HepG2 (cell line): ENCODE measurements around the gene TNIP1. TPM values are rescaled to one million over a fixed set of nuclear protein-coding genes. Genes with fewer than 3 reads are reported as not detected.
A peak's percentile ranks its signal among the peaks of the same experiment; 100 is the strongest.

Source experiments
- ATAC-seq: fragments of 200-7000 bp; cut with Tn5 transposase; 3 replicates; pipeline ENCODE4 v1.9.1; 2020; ENCODE audit warnings: mild to moderate bottlenecking, moderate library complexity
- Bru-seq: library from RNA; stranded (reverse); fragments of 400-500 nt; gene quantifications from one replicate; lab custom pipeline; 2021; lab: Mats Ljungman, UMichigan
- BruChase-seq, 2 experiments: library from RNA; stranded (reverse); fragments of 400-500 nt; gene quantifications; one replicate each; lab custom pipeline; 2021; lab: Mats Ljungman, UMichigan
- BruUV-seq: library from RNA; stranded (reverse); fragments of 400-500 nt; replicated peaks from 2 replicates; lab custom pipeline; 2021; lab: Mats Ljungman, UMichigan
- CTCF ChIA-PET: fragments of 300-600 bp; formaldehyde crosslinking; extraction: SDS; loops from one replicate; lab custom pipeline; 2021; ENCODE audit warnings: low total read pairs, inconsistent platforms, low intra/inter-chr PET ratio; lab: Yijun Ruan, JAX
- POLR2A ChIA-PET: fragments of 350-600 bp; sonication (Branson Sonifier 250); formaldehyde crosslinking; loops from one replicate; lab custom pipeline; 2020; ENCODE audit warnings: antibody characterized with exemption, inconsistent platforms; lab: Yijun Ruan, JAX
- DNase-seq: peaks from one replicate; pipeline ENCODE4 v3.0.0-alpha.2; 2015; ENCODE audit warnings: low spot score
- FAIRE-seq: peaks from 3 replicates; lab custom pipeline; 2011; peaks lifted over from hg19 to GRCh38; lab: Jason Lieb, UNC
- H2AFZ ChIP-seq: one replicate; pipeline ENCODE4 v1.6.1; 2011; ENCODE audit warnings: low read length, inconsistent platforms
- H3K27ac ChIP-seq: fragments of 300-600 bp; 3 replicates; pipeline ENCODE4 v1.8.0; 2011; ENCODE audit warnings: mixed run types, mild to moderate bottlenecking, mixed read lengths, low read length, inconsistent platforms; ENCODE audit not compliant: insufficient read depth; ENCODE audit errors: extremely low read length
- H3K27me3 ChIP-seq, 2 experiments: fragments of 200-600 bp in 1 of 2; 2 replicates in 1 of 2; 3 replicates in 1 of 2; pipeline versions ENCODE4 v1.6.0 to v1.8.0; 2011; ENCODE audit warnings: low read length in 2 of 2, mild to moderate bottlenecking in 2 of 2, moderate library complexity in 2 of 2, inconsistent platforms in 1 of 2; ENCODE audit not compliant: insufficient read depth in 2 of 2, control insufficient read depth in 1 of 2
- H3K36me3 ChIP-seq, 2 experiments: fragments of 200-600 bp in 1 of 2; replicated peaks in 1 of 2; 2 replicates in 1 of 2; 3 replicates in 1 of 2; pipeline versions ENCODE4 v1.5.1 to v1.8.0; 2011; ENCODE audit warnings: low read length in 2 of 2, inconsistent platforms in 1 of 2; ENCODE audit not compliant: insufficient read depth in 2 of 2, control insufficient read depth in 1 of 2
- H3K4me1 ChIP-seq: 2 replicates; pipeline ENCODE4 v1.5.1; 2012; ENCODE audit warnings: low read length, inconsistent platforms; ENCODE audit not compliant: insufficient read depth
- H3K4me2 ChIP-seq: 2 replicates; pipeline ENCODE4 v1.6.0; 2011; ENCODE audit warnings: low read depth, low read length, inconsistent platforms
- H3K4me3 ChIP-seq, 3 experiments: fragments of 200-600 bp in 1 of 3; sonication (generic), shearing (Covaris generic) in 1 of 3; replicated peaks in 1 of 3; 2 replicates each; pipeline ENCODE4 v1.5.1; 2011 to 2016; ENCODE audit warnings: low read length in 3 of 3, inconsistent platforms in 2 of 3, low read depth in 2 of 3, mild to moderate bottlenecking in 2 of 3, control low read depth in 1 of 3, mixed read lengths in 1 of 3; ENCODE audit not compliant: insufficient read depth in 1 of 3
- H3K79me2 ChIP-seq: one replicate; pipeline ENCODE4 v1.6.1; 2011; ENCODE audit warnings: low read length, inconsistent platforms; ENCODE audit not compliant: insufficient read depth
- H3K9ac ChIP-seq: 2 replicates; pipeline ENCODE4 v1.6.0; 2011; ENCODE audit warnings: mild to moderate bottlenecking, low read depth, low read length, inconsistent platforms; ENCODE audit not compliant: insufficient read depth
- H3K9me3 ChIP-seq: 2 replicates; pipeline ENCODE4 v1.5.1; 2012; ENCODE audit warnings: mild to moderate bottlenecking, low read length
- H4K20me1 ChIP-seq: 2 replicates; pipeline ENCODE4 v1.6.0; 2011; ENCODE audit warnings: inconsistent platforms, mild to moderate bottlenecking, low read length, moderate library complexity; ENCODE audit not compliant: insufficient read depth
- ATF1 ChIP-seq: IDR thresholded peaks from 2 replicates; pipeline ENCODE4 v1.6.1; 2016; ENCODE audit warnings: mild to moderate bottlenecking, control low read depth
- CBX1 ChIP-seq: IDR thresholded peaks from one replicate; pipeline ENCODE4 v1.6.1; 2016; ENCODE audit warnings: antibody characterized with exemption, low read depth
- CENPT ChIP-seq: sonication (generic); formaldehyde crosslinking; IDR thresholded peaks from 2 replicates; pipeline ENCODE4 v1.8.0; 2022; ENCODE audit warnings: low read depth, mild to moderate bottlenecking, moderate library complexity, missing genetic modification reagents
- FOXM1 ChIP-seq: sonication (generic); formaldehyde crosslinking; IDR thresholded peaks from 2 replicates; pipeline ENCODE4 v1.5.0; 2020; ENCODE audit warnings: missing genetic modification reagents
- GRHL1 ChIP-seq: sonication (generic); formaldehyde crosslinking; conservative IDR thresholded peaks from 2 replicates; pipeline ENCODE4 v1.8.0; 2022; ENCODE audit warnings: missing genetic modification reagents
- IRF2 ChIP-seq: IDR thresholded peaks from 2 replicates; pipeline ENCODE4 v1.6.1; 2018; ENCODE audit warnings: missing genetic modification reagents, missing compliant biosample characterization
- RBFOX2 ChIP-seq: fragments of 200-400 bp; formaldehyde crosslinking; IDR thresholded peaks from 2 replicates; pipeline ENCODE4 v1.6.1; 2017; ENCODE audit warnings: low read depth, mild to moderate bottlenecking, low read length
- SP4 ChIP-seq: sonication (generic); formaldehyde crosslinking; IDR thresholded peaks from 2 replicates; pipeline ENCODE4 v1.8.1; 2023; ENCODE audit warnings: mild to moderate bottlenecking, missing genetic modification reagents
- ZIK1 ChIP-seq: sonication (generic); formaldehyde crosslinking; IDR thresholded peaks from 2 replicates; pipeline ENCODE4 v1.5.0; 2020; ENCODE audit warnings: mild to moderate bottlenecking, low read depth, missing genetic modification reagents, borderline replicate concordance
- ZNF558 ChIP-seq: sonication (generic); formaldehyde crosslinking; IDR thresholded peaks from 2 replicates; pipeline ENCODE4 v1.9.0; 2022; ENCODE audit warnings: mild to moderate bottlenecking, missing genetic modification reagents, borderline replicate concordance
- ZNF564 ChIP-seq: sonication (generic); formaldehyde crosslinking; IDR thresholded peaks from 2 replicates; pipeline ENCODE4 v1.8.1; 2023; ENCODE audit warnings: mild to moderate bottlenecking, missing genetic modification reagents
- ZNF678 ChIP-seq: sonication (generic); formaldehyde crosslinking; IDR thresholded peaks from 2 replicates; pipeline ENCODE4 v1.4.0; 2020; ENCODE audit warnings: mild to moderate bottlenecking, missing genetic modification reagents
- ZNF775 ChIP-seq: sonication (generic); formaldehyde crosslinking; IDR thresholded peaks from 2 replicates; pipeline ENCODE4 v1.4.0; 2020; ENCODE audit warnings: missing genetic modification reagents, mild to moderate bottlenecking, moderate library complexity, borderline replicate concordance
- ZSCAN22 ChIP-seq: sonication (generic); formaldehyde crosslinking; IDR thresholded peaks from 2 replicates; pipeline ENCODE4 v1.4.0; 2020; ENCODE audit warnings: mild to moderate bottlenecking, missing genetic modification reagents
- WGBS: methylation state at CpG from one replicate; pipeline ENCODE4 v1.1.6; 2017; ENCODE audit warnings: low lambda C conversion rate; 5-methylcytosine and 5-hydroxymethylcytosine counted together
- in situ Hi-C: cut with HindIII; loops from 2 replicates; pipeline ENCODE4 v1.10.0; 2017; ENCODE audit warnings: low pct_unique_long_range_greater_than_20kb; ENCODE audit not compliant: extremely low pct_ligation_motif_present
- intact Hi-C: fragments of 100-400 bp; cut with micrococcal nuclease; formaldehyde crosslinking; loops from one replicate; pipeline ENCODE4 v1.10.0; 2022; ENCODE audit not compliant: unreplicated experiment
- long read RNA-seq, 2 experiments: library from RNA in 1 of 2; library from polyadenylated mRNA in 1 of 2; stranded (forward) in 1 of 2; unstranded in 1 of 2; transcript quantifications; one replicate each; pipeline ENCODE4 v2.0.0, GENCODE V29; 2019 to 2022
- polyA minus RNA-seq, 3 experiments: library from RNA; depleted of rRNA, polyadenylated mRNA; stranded (reverse); fragments of >200 nt; gene quantifications; 2 replicates each; pipeline ENCODE4 v1.2.3, GENCODE V29; 2011; ENCODE audit warnings: low replicate concordance in 1 of 3
- polyA plus RNA-seq, 8 experiments: library from polyadenylated mRNA; depleted of rRNA in 3 of 8; stranded (reverse) in 7 of 8; unstranded in 1 of 8; fragments of >200 nt; fragmentation: Illumina TruSeq in 4 of 8; extraction: Trizol in 4 of 8; gene quantifications; 2 replicates each; pipeline versions ENCODE4 v1.2.1 to v1.2.3, GENCODE V29; 2011 to 2016; ENCODE audit warnings: low read depth in 4 of 8, missing spikeins in 1 of 8, mixed read lengths in 1 of 8; ENCODE audit not compliant: insufficient read depth in 1 of 8
- total RNA-seq, 5 experiments: library from RNA; depleted of rRNA; stranded (reverse); fragments of >200 nt; fragmentation: Illumina TruSeq; extraction: Trizol; gene quantifications; 2 replicates each; pipeline ENCODE4 v1.2.3, GENCODE V29; 2016; ENCODE audit warnings: low read depth in 1 of 5

Gene TNIP1
- total RNA-seq (2016; rRNA removed; fragmentation: Illumina TruSeq; extraction: Trizol) (26.2 and 29.8 TPM in 2 replicates), polyA plus RNA-seq (2011; rRNA removed) (45.9 and 48.7 TPM in 2 replicates), polyA minus RNA-seq (2011; rRNA and poly(A)+ RNA removed; ENCODE audit: low replicate concordance) (45.2 and 73.0 TPM in 2 replicates), Bru-seq, nascent RNA (percentile 73 among the genes with signal in this experiment), BruChase-seq, experiment 1, labeled RNA remaining after a 6-hour chase (percentile 67 among the genes with signal in this experiment), BruChase-seq, experiment 2, labeled RNA remaining after a 2-hour chase (percentile 62 among the genes with signal in this experiment)
- total RNA-seq (2016; cell fraction: cytosol; rRNA removed; fragmentation: Illumina TruSeq; extraction: Trizol; ENCODE audit: low read depth) = 11.3 and 13.0 TPM in 2 replicates
- 22.8 and 24.5 TPM in 2 replicates for total RNA-seq (2016; cell fraction: insoluble cytoplasmic fraction; rRNA removed; fragmentation: Illumina TruSeq; extraction: Trizol)
- total RNA-seq (2016; cell fraction: membrane; rRNA removed; fragmentation: Illumina TruSeq; extraction: Trizol) = 28.9 and 33.7 TPM in 2 replicates
- total RNA-seq (2016; cell fraction: nucleus; rRNA removed; fragmentation: Illumina TruSeq; extraction: Trizol) = 16.2 and 22.2 TPM in 2 replicates
- 40.8 and 45.3 TPM in 2 replicates for polyA plus RNA-seq (2011; cell fraction: cytosol; rRNA removed)
- polyA plus RNA-seq (2011; cell fraction: nucleus; rRNA removed) = 57.3 and 59.8 TPM in 2 replicates
- polyA plus RNA-seq (2012) = 52.5 and 57.8 TPM in 2 replicates
- 16.8 and 17.8 TPM in 2 replicates for polyA plus RNA-seq (2016; cell fraction: cytosol; fragmentation: Illumina TruSeq; extraction: Trizol; ENCODE audit: low read depth)
- 26.4 and 35.7 TPM in 2 replicates for polyA plus RNA-seq (2016; cell fraction: insoluble cytoplasmic fraction; fragmentation: Illumina TruSeq; extraction: Trizol; ENCODE audit: low read depth)
- polyA plus RNA-seq (2016; cell fraction: membrane; fragmentation: Illumina TruSeq; extraction: Trizol; ENCODE audit: low read depth) = 31.5 and 33.1 TPM in 2 replicates
- 29.8 and 34.0 TPM in 2 replicates for polyA plus RNA-seq (2016; cell fraction: nucleus; fragmentation: Illumina TruSeq; extraction: Trizol; ENCODE audit: insufficient read depth, low read depth)
- polyA minus RNA-seq (2011; cell fraction: cytosol; rRNA and poly(A)+ RNA removed) = 45.8 and 51.1 TPM in 2 replicates
- 50.0 and 60.3 TPM in 2 replicates for polyA minus RNA-seq (2011; cell fraction: nucleus; rRNA and poly(A)+ RNA removed)
- long read RNA-seq, experiment 1, transcript TNIP1-211 (18 exons, 2,274 nt) = major isoform, 5 of 12 reads
- long read RNA-seq, experiment 1, partial matches to known transcripts = 2 of 12 reads
- long read RNA-seq, experiment 1, other reads (novel, unspliced or antisense) = 4 of 12 reads
- long read RNA-seq, experiment 2, transcript TNIP1-215 (6 exons, 1,394 nt) = major isoform, 15 of 137 reads
- long read RNA-seq, experiment 2, partial matches to known transcripts = 60 of 137 reads
- long read RNA-seq, experiment 2, other reads (novel, unspliced or antisense) = 62 of 137 reads

DNA sequence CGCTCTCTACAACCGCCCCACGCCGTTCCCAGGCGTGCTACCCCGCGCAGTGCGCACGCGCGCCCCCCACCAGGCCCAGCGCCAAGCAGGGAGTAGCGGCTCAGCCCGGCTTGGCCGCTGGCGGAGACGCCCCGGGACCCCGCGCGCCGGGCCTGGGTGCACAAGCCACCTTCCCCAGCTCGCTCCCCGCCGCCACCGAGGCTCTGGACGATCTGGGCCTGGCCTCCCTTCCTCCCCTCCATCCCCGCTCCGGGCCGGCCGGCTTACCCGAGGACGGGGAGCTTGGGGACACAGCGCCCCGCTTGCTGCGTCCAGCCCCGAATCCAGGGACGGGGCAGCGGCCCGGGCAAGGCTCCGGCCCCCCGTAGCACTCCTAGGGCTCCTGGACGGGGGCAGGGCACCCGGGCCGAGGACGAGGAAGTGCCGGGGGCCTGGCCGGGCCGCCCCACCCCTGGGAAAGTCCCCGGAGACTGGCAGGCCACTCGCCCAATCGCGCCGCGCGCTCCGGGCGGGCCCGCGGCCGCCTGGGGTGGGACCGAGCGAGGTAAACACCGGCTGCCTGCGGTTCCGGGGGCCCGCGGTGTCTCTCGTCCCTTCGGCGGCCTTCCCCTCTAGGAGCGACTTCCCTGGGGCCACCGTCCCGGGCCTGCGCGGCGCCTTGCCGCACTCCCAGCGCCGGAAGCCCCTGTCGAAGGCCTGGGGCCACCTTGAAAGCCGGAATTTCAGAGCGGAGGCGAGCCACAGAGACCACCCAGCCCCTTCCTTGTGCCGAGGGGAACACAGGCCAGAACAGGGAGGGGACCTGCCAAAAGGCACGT is at the start of gene TNIP1:
Gene TNIP1 (minus strand): TSS at position 422 of the 818 bp plus-strand sequence. CDS start 15,939 bp downstream, outside the sequence.
- FAIRE-seq = no peak
- ATAC-seq = peak; percentile 94
- in situ Hi-C loops = no loop called here
- ChIA-PET CTCF (no interaction called here), POLR2A (interaction anchor here (0.7 to 3.2 kb wide), 10 partner anchors 9 to 690 kb away, joined by 3 to 10 read pairs (median 4); partner anchors contain the start of genes GM2A and GPX3)
- H3K27ac ChIP-seq = peak within 1 kb of the TSS; percentile 94
- H3K4me3 ChIP-seq = peak within 1 kb of the TSS; percentile 89 to 96 (median 92)
- H3K4me1 ChIP-seq = peaks cover 76% of the 10 kb centered on the region
- WGBS = 2% methylated on average over 9 of the region's 86 CpGs
- H3K79me2 ChIP-seq = peaks cover 52% of the 10 kb centered on the region
- H4K20me1 ChIP-seq = peaks cover 19% of the 10 kb centered on the region
- peak within 1 kb of the TSS; percentile 96 for H3K9ac ChIP-seq
- H3K9me3 ChIP-seq = no peaks in the 10 kb centered on the region
- no peaks in the 10 kb centered on the region; a peak in 1 of 5 replicates for H3K27me3 ChIP-seq
- DNase-seq = peak; percentile 81
- intact Hi-C loops = loop anchor here (1.0 kb wide), 1 partner anchor 34 kb away; no protein-coding TSS in a partner anchor
- H3K4me2 ChIP-seq = peak within 1 kb of the TSS; percentile 96
- peaks cover 0 to 12% of the 10 kb centered on the region in 2 experiments; a peak in 3 of 5 replicates for H3K36me3 ChIP-seq
- BruUV-seq = no TSS peak
- peak within 1 kb of the TSS; percentile 68 for H2AFZ ChIP-seq
- TF ChIP-seq SP4 (CRISPR knock-in tag) = peak; percentile 60
- TF ChIP-seq CBX1 = no peak
- peak; percentile 77; the same call in 1 of the 2 replicates for TF ChIP-seq ZNF564 (CRISPR knock-in tag)
- TF ChIP-seq IRF2 = peak; percentile 36; the same call in 1 of the 2 replicates
- no peak for TF ChIP-seq ATF1 (CRISPR knock-in tag)
- no peak; the same call in 1 of the 2 replicates for TF ChIP-seq ZNF775 (CRISPR knock-in tag)
- TF ChIP-seq RBFOX2 = peak; percentile 97
- TF ChIP-seq FOXM1 (CRISPR knock-in tag) = no peak
- TF ChIP-seq ZNF678 (CRISPR knock-in tag) = no peak; the same call in 1 of the 2 replicates
- TF ChIP-seq ZIK1 (CRISPR knock-in tag) = no peak
- TF ChIP-seq CENPT (CRISPR knock-in tag) = no peak
- TF ChIP-seq GRHL1 = no peak
- no peak; the same call in 1 of the 2 replicates for TF ChIP-seq ZSCAN22 (CRISPR knock-in tag)
- no peak; the same call in 1 of the 2 replicates for TF ChIP-seq ZNF558
